Activated CD8-positive, alpha-beta memory T cell treated with anti-CD3 and anti-CD28 coated beads for 24 hours (primary cell): ENCODE results near the gene OPCML.
"Not testable (repeated sequence)": the region's sequence is repeated elsewhere in the genome, so short reads cannot be mapped to it uniquely, and the experiment has no call there.

Experiments used
- DNase-seq: peaks from one replicate; pipeline ENCODE4 v3.0.0-alpha.2; 2020

OPCML gene

DNA sequence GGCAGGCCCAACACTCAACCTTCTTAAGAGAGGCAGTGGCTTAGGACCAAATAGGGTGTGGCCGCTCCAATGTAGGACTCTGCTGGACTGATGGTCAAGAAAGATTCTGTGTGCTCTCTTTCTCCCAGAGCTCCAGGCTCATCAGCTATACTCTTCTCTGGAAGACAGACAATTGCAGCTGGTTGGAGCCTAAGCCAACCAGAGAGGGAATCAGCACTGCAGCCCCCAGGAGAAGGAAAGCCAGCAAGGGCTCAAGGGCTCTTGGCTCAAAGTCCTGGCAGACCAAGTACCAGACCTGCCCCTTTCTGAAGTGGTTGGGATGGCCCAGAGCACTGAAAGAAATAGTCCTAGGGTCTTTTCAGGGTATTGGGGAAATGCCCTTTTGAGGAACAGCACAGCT, 1084.5 kb downstream of the OPCML start:
- no peak for DNase-seq

GRCh38 chr11:132445859-132446291, 1086.4 kb downstream of the OPCML start:
- DNase-seq, result no peak

DNA sequence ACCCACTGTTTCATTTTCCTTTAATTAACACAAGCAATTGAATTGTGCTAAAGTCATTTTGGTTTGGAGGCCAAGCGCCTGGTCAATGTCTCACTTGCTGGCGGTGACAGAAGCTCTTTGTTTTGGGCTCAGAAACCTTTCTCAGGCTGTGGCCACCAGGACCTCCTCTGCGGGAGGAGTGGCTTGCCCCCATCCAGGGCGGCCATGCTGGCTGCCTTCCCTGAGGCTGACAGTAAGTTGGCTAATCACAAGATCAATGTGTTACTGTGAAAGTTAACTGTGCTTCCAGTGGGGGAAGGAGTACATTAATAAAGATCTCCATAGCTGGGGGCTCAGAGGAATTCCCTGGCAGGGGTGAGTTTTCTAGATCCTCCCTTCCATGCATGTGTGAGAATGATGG, 1087.4 kb downstream of the OPCML start:
- DNase-seq, result no peak

- DNase-seq, result no peak
These were observed 1092.5 kb downstream of the OPCML start for GRCh38 chr11:132439711-132440255.

- no peak for DNase-seq
These were observed 1093.9 kb downstream of the OPCML start for GRCh38 chr11:132438418-132438817.

DNA sequence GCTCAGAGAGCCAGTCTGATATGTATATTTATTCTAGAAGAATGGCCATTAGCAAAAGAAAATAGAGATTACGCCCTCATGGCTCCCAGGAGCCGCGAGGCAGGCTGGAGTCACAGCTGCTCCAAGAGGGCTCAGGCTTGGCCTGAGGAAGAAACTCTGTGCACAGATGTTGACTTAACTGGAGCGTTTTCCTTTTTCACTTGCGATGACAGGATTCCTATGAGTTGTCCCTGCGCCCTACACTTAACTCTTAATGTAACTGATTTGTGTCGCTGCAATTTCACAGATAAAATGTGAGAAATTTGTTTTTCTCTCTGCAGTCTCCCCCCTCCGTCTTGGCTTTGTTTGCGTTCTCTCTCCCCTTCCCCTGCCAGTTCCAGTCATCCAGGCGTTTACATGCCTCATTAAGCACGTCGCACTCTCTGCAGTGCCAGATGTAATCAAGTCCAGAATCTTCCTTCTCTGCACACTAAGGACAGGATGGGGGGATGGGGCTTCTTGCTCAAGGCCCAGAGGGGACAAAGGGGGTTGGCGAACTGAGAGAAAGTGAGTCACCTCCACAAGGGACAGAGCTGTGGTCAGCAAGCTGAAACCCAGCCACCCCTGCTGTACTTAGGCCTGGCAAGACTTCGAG, 1101.8 kb downstream of the OPCML start:
- no peak for DNase-seq

- no peak for DNase-seq
These were observed 1102.6 kb downstream of the OPCML start for GRCh38 chr11:132429685-132430084.

DNA sequence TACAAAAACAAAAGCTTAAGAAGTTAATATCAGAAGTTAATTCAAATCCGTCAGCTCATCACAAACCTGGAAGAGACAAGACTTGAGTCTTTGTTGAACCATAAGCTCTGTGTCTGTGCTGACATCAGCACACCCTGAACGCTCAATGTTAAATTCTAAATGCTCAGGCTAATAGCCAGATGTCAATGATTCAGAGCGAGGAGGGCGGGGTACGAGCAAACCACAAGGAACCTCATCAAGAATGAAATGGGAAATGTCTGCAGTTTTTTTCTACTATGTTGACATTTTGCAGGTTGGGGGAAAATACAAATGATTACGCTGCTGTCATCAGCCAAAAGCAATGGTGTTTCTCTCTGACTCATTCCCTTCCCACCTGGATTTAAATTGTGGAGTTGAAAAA, 1104.7 kb downstream of the OPCML start:
- no peak for DNase-seq

- no peak for DNase-seq
These were observed 1107.9 kb downstream of the OPCML start for GRCh38 chr11:132424433-132424832.

DNA sequence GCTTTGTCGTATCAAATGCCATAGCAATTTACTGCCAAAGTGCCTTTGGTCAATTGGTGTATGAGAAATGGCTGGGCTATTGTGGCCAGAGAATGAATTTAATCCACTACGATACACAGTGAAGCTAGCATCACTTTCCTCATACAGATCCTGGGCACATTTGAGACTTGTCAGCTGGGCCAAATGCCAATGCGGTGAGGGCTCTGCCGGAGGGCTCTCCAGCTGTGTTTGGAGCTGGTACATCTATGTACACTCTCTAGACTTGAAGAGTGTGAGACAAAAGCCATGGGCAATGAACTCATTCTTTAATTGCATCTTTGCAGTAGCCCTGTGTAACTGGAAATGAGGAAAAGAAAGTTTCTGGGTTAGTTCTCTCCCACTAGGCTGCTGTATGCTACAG, 1109.0 kb downstream of the OPCML start:
- DNase-seq, result no peak

GRCh38 chr11:132422722-132423121, 1109.6 kb downstream of the OPCML start:
- DNase-seq, result no peak

DNA sequence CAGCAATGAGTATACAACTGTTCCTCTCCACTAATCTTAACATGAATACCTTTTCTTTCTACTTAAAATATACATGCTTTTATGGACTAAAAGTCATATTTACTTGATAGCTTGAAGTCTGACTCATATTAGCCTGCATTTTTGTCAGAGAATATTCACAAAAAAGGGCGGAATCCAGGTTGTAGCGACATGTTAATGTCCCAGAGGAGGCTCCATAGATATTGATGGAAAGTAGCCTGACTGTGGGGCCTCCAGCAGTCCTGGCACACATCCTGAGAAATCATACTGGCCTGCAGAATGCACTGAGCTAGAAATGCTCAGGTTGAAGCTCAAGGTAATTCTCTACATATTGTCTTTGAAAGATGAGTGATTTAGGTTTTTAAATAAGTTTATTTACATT, 1110.7 kb downstream of the OPCML start:
- DNase-seq, result no peak

DNA sequence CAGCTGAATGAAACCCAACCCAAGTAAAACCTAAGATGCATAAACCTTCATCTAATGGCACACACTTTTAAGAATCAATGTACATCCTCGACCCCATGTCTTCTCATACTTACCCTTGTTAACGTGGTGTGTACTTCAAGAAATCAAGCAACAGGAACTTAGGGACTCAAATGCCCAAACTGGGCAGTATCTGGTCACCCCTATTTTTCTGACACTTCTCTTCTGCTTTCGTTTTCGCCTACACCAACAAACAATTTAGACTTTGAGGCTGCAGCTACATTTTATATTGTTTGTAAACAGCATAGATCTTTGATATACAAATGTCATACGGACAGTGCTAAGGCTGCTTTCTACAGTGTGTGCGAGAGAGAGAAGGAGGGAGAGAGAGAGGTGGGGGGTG, 1117.8 kb downstream of the OPCML start:
- no peak for DNase-seq

DNA sequence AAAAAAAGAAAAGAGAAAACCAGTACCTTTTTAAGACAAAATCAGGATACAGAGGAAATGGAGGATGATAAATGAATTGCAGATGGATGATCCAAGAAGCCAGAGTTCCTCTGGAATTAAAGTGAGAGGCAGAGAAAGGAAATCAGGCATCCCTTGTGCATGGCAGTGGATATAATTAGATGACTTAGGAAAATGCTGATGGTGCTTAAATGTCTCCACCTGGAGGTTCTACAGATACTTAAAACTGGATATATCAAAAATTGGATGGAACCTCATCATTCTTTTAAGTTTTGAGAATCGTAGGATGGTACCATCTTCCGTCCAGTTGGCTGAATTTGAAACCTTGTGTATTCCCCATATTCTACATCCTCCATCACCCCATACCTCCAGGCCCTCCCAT, 1121.9 kb downstream of the OPCML start:
- DNase-seq, result no peak

DNA sequence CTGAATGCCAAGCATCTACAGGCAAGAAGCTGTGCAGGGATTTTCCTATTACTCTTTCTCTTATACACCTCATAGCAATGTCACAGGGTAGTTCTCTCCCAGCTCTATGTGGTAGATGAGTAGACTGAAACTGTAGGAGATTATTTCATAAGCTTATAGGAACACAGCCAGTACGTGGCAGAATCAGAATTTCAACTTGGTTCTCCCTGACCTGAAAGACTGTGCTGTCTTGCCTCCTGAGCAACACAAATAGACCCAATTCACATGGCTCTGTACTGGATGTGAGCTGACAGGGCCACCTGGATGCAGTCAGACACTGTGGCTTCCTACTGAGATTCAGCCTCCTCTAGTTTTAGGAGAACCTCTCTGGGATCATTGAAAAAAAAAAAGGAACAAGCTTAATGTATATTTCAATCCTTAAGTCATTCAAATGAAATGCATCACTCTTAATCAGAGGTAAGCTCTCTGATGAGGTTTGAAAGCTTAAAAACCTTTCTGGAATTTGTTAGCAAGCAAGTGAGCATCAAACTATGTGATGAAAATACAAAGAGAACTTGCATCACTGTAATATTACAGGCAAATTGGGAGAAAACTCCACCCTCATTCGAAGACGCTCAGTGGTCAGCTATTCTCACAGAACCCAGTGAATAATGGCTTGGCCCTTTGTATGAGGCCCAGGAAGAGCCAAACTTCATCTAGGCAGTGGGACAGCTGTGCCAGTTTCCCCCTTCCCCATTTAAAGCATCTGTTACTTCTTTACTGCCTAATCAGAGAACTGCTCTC, 1122.5 kb downstream of the OPCML start:
- DNase-seq, result no peak

DNA sequence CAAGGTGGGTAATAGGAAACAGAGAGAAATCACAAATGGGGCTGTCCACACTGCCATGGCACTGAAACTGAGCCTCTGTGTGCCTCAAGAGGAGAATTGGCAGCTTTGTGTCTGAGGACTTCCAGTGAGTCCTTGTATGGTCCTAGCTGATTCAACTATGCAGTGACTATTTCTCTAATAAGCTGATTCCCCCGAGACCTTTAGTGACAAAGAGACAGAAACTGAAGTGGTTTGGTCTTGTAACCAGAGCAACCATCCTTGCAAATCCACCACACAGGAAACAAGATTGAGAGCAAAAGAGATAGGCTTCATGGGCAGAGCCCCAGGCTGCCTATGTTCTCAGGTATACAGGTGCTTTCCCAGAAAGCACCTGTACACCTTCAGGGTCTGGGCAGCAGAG, 1123.4 kb downstream of the OPCML start:
- no peak for DNase-seq

DNA sequence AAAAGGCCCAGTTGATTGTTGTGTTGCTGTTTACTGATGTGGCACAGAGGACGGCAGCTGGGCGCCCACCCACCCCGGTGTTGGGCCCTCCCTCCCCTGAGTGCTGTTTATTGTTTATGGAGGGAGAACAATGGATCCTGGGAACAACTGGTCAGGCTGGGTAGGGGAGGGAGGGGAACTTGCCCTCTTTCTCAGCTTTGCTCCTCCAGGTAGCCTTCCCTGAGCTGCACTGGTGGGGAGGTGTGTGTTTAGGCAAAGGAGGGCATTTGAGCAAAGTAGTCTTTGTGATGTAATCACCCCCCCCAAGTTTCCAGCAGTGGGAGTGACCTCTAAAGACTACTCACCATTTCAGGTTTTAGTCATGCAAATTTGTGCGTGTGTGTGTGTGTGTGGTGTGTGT, 1126.6 kb downstream of the OPCML start:
- no peak for DNase-seq

GRCh38 chr11:132402071-132402684, 1130.1 kb downstream of the OPCML start:
- DNase-seq, result no peak

DNA sequence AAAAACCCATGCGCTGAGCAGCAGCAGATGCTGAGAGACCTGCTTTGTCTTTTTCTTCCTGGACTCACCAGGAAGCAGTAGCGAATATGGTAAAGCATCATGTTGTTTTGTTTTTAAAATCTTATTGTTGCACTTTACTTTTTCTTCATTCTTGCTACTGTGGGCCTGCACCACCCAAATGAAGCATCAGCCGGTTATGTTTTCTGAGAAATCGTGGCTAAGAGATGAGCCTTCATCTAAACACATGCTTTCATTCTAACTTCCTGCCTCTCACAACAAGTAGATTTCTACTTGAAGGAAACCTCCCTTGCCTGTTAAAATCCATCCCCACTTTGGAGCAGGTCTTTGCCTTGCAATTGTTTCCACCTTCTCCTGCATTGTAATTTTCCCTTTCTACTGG, 1136.0 kb downstream of the OPCML start:
- no peak for DNase-seq

DNA sequence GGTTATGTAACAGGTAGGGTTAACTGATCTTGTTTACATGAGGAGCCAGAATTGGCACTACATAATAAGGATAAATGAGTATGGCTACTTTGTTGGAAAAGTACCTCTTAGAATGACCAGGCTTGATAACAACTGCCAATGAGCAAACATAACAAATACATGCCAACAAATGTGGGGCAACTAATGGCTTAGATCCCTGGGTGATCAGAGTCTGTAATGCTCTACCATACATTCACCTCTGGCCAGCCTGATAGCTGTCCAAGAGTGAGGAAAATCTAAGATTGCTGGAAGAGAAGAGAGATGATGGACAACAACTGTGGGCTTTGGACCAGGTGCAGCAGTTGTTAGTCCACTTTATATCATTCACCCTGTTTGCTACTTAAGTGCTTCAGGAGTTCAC, 1136.9 kb downstream of the OPCML start:
- no peak for DNase-seq

GRCh38 chr11:132379540-132379939, 1152.8 kb downstream of the OPCML start:
- no peak for DNase-seq

GRCh38 chr11:132373405-132374143, 1158.7 kb downstream of the OPCML start:
- DNase-seq, result no peak

DNA sequence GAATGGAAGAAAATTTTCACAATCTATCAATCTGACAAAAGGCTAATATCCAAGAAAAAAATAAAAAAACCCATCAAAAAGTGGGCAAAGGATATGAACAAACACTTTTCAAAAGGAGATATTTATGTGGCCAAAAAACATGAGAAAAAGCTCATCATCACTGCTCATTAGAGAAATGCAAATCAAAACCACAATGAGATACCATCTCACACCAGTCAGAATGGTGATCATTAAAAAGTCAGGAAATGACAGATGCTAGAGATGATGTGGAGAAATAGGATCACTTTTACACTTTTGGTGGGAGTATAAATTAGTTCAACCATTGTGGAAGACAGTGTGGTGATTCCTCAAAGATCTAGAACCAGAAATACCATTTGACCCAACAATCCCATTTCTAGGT, 1162.2 kb downstream of the OPCML start:
- DNase-seq, result not testable (repeated sequence)
